ENCODE measurements around the gene EXOC4. TPM values are rescaled to one million over a fixed set of nuclear protein-coding genes. Genes with fewer than 3 reads are reported as not detected.

The EXOC4 gene
- polyA plus RNA-seq, 3 donors from 2014 or later = 24.2 to 50.1 (median 30.1) TPM

- DNase-seq = no peak
- Mint-ChIP-seq H3K4me3 (no peak overlapping the region), H3K27ac (no peak overlapping the region), H3K36me3 (peaks cover 10 to 16% (median 11%) of the 10 kb centered on the region in 3 donors), H3K4me1 (no peaks in the 10 kb centered on the region), H3K9me3 (no peaks in the 10 kb centered on the region), H3K27me3 (ENCODE audit: low read depth in 3 of 3) (no peaks in the 10 kb centered on the region)
Observed at GRCh38 chr7:133912916-133913697, 660.2 kb downstream of the EXOC4 start.

GRCh38 chr7:133916621-133917020, 663.7 kb downstream of the EXOC4 start:
- Mint-ChIP-seq H3K4me1 (peaks cover 3 to 11% of the 10 kb centered on the region in 2 donors), H3K36me3 (peaks cover 32 to 43% (median 32%) of the 10 kb centered on the region in 3 donors), H3K9me3 (peaks cover 2 to 15% (median 5%) of the 10 kb centered on the region in 6 donors), H3K27me3 (ENCODE audit: low read depth in 3 of 3) (no peaks in the 10 kb centered on the region), H3K27ac (no peak overlapping the region), H3K4me3 (no peak overlapping the region)
- DNase-seq = no peak

- Mint-ChIP-seq H3K27me3 (ENCODE audit: low read depth in 3 of 3) (no peaks in the 10 kb centered on the region), H3K4me3 (no peak overlapping the region), H3K36me3 (peaks cover 37 to 56% (median 47%) of the 10 kb centered on the region in 3 donors), H3K27ac (peak overlapping the region in 1 of 6 donors; percentile 21), H3K4me1 (peaks cover 3 to 11% of the 10 kb centered on the region in 2 donors), H3K9me3 (peaks cover 5 to 33% (median 12%) of the 10 kb centered on the region in 6 donors)
- no peak for DNase-seq
Observed at GRCh38 chr7:133919810-133920209, 666.9 kb downstream of the EXOC4 start.

GRCh38 chr7:133921635-133922182, 668.8 kb downstream of the EXOC4 start:
- H3K27me3 Mint-ChIP-seq (ENCODE audit: low read depth in 3 of 3) = no peaks in the 10 kb centered on the region
- peaks cover 37 to 54% (median 47%) of the 10 kb centered on the region in 3 donors for H3K36me3 Mint-ChIP-seq
- no peak overlapping the region for H3K27ac Mint-ChIP-seq
- DNase-seq = no peak
- H3K4me1 Mint-ChIP-seq = peaks cover 3 to 11% of the 10 kb centered on the region in 2 donors
- no peak overlapping the region for H3K4me3 Mint-ChIP-seq
- H3K9me3 Mint-ChIP-seq = peaks cover 5 to 33% (median 12%) of the 10 kb centered on the region in 6 donors

- Mint-ChIP-seq H3K36me3 (peaks cover 29 to 41% (median 39%) of the 10 kb centered on the region in 3 donors), H3K4me3 (no peak overlapping the region), H3K27ac (no peak overlapping the region), H3K9me3 (peaks cover 5 to 33% (median 12%) of the 10 kb centered on the region in 6 donors), H3K4me1 (peaks cover 3 to 6% of the 10 kb centered on the region in 2 donors), H3K27me3 (ENCODE audit: low read depth in 3 of 3) (no peaks in the 10 kb centered on the region)
- no peak for DNase-seq
Observed at GRCh38 chr7:133923974-133924373, 671.1 kb downstream of the EXOC4 start.

- no peaks in the 10 kb centered on the region for H3K4me1 Mint-ChIP-seq
- H3K4me3 Mint-ChIP-seq = no peak overlapping the region
- H3K36me3 Mint-ChIP-seq = peaks cover 0 to 7% (median 5%) of the 10 kb centered on the region in 3 donors
- peaks cover 0 to 1% (median 0%) of the 10 kb centered on the region in 3 donors for H3K27me3 Mint-ChIP-seq (ENCODE audit: low read depth in 3 of 3)
- no peak for DNase-seq
- no peaks in the 10 kb centered on the region for H3K9me3 Mint-ChIP-seq
- no peak overlapping the region for H3K27ac Mint-ChIP-seq
Observed at GRCh38 chr7:133931053-133931452, 678.2 kb downstream of the EXOC4 start.

GRCh38 chr7:133932591-133932990, 679.7 kb downstream of the EXOC4 start:
- Mint-ChIP-seq H3K9me3 (no peaks in the 10 kb centered on the region), H3K4me1 (no peaks in the 10 kb centered on the region), H3K27me3 (ENCODE audit: low read depth in 3 of 3) (peaks cover 0 to 1% (median 0%) of the 10 kb centered on the region in 3 donors), H3K36me3 (peaks cover 0 to 8% (median 5%) of the 10 kb centered on the region in 3 donors), H3K4me3 (no peak overlapping the region), H3K27ac (peak overlapping the region in 1 of 6 donors; percentile 31)
- DNase-seq = no peak

GRCh38 chr7:133934262-133934976, 681.5 kb downstream of the EXOC4 start:
- no peak for DNase-seq
- Mint-ChIP-seq H3K27ac (no peak overlapping the region), H3K36me3 (peaks cover 4 to 20% (median 8%) of the 10 kb centered on the region in 3 donors), H3K9me3 (no peaks in the 10 kb centered on the region), H3K4me1 (no peaks in the 10 kb centered on the region), H3K27me3 (ENCODE audit: low read depth in 3 of 3) (peaks cover 0 to 1% (median 0%) of the 10 kb centered on the region in 3 donors), H3K4me3 (no peak overlapping the region)

GRCh38 chr7:133934977-133935330, 682.1 kb downstream of the EXOC4 start:
- Mint-ChIP-seq H3K36me3 (peaks cover 4 to 20% (median 6%) of the 10 kb centered on the region in 3 donors), H3K4me1 (no peaks in the 10 kb centered on the region), H3K4me3 (no peak overlapping the region), H3K9me3 (no peaks in the 10 kb centered on the region), H3K27ac (no peak overlapping the region), H3K27me3 (ENCODE audit: low read depth in 3 of 3) (peaks cover 0 to 1% (median 0%) of the 10 kb centered on the region in 3 donors)
- DNase-seq = no peak

- peaks cover 0 to 4% (median 0%) of the 10 kb centered on the region in 3 donors for H3K27me3 Mint-ChIP-seq (ENCODE audit: low read depth in 3 of 3)
- H3K4me3 Mint-ChIP-seq = no peak overlapping the region
- H3K4me1 Mint-ChIP-seq = no peaks in the 10 kb centered on the region
- H3K36me3 Mint-ChIP-seq = peaks cover 4 to 20% (median 6%) of the 10 kb centered on the region in 3 donors
- H3K9me3 Mint-ChIP-seq = no peaks in the 10 kb centered on the region
- no peak for DNase-seq
- no peak overlapping the region for H3K27ac Mint-ChIP-seq
Observed at GRCh38 chr7:133936074-133936473, 683.2 kb downstream of the EXOC4 start.

- no peak overlapping the region for H3K27ac Mint-ChIP-seq
- no peaks in the 10 kb centered on the region for H3K9me3 Mint-ChIP-seq
- no peak overlapping the region for H3K4me3 Mint-ChIP-seq
- DNase-seq = no peak
- H3K36me3 Mint-ChIP-seq = peaks cover 11 to 16% (median 13%) of the 10 kb centered on the region in 3 donors
- H3K4me1 Mint-ChIP-seq = no peaks in the 10 kb centered on the region
- peaks cover 0 to 4% (median 0%) of the 10 kb centered on the region in 3 donors for H3K27me3 Mint-ChIP-seq (ENCODE audit: low read depth in 3 of 3)
Observed at GRCh38 chr7:133937786-133938185, 684.9 kb downstream of the EXOC4 start.

GRCh38 chr7:133940368-133940767, 687.5 kb downstream of the EXOC4 start:
- no peaks in the 10 kb centered on the region for H3K4me1 Mint-ChIP-seq
- no peak overlapping the region for H3K4me3 Mint-ChIP-seq
- H3K36me3 Mint-ChIP-seq = peaks cover 11 to 16% (median 16%) of the 10 kb centered on the region in 3 donors
- DNase-seq = no peak
- H3K9me3 Mint-ChIP-seq = no peaks in the 10 kb centered on the region
- H3K27me3 Mint-ChIP-seq (ENCODE audit: low read depth in 3 of 3) = peaks cover 0 to 4% (median 0%) of the 10 kb centered on the region in 3 donors
- H3K27ac Mint-ChIP-seq = no peak overlapping the region

GRCh38 chr7:133941496-133941895, 688.6 kb downstream of the EXOC4 start:
- DNase-seq = no peak
- Mint-ChIP-seq H3K27me3 (ENCODE audit: low read depth in 3 of 3) (peaks cover 0 to 5% (median 0%) of the 10 kb centered on the region in 3 donors), H3K27ac (no peak overlapping the region), H3K36me3 (peaks cover 15 to 16% (median 16%) of the 10 kb centered on the region in 3 donors), H3K9me3 (no peaks in the 10 kb centered on the region), H3K4me3 (no peak overlapping the region), H3K4me1 (no peaks in the 10 kb centered on the region)

GRCh38 chr7:133945497-133945896, 692.6 kb downstream of the EXOC4 start:
- Mint-ChIP-seq H3K4me1 (no peaks in the 10 kb centered on the region), H3K27me3 (ENCODE audit: low read depth in 3 of 3) (peaks cover 0 to 1% (median 0%) of the 10 kb centered on the region in 3 donors), H3K4me3 (no peak overlapping the region)

More at GRCh38 chr7:133945497-133945896, 692.6 kb downstream of the EXOC4 start:
- no peak for DNase-seq
- Mint-ChIP-seq H3K9me3 (no peaks in the 10 kb centered on the region), H3K27ac (no peak overlapping the region), H3K36me3 (peaks cover 14 to 18% (median 18%) of the 10 kb centered on the region in 3 donors)

Data from immature natural killer cell (primary cell).